Esophagus squamous epithelium (tissue), 4 donors: Measurements from ENCODE around the gene SRGN.

ENCODE experiments used
- CTCF ChIP-seq, 6 experiments: fragments of 450-650 bp in 4 of 6; fragments of 200-600 bp in 2 of 6; sonication (generic) in 2 of 6; IDR thresholded peaks; one replicate each; pipeline ENCODE4 v1.5.1; 2016 to 2019; ENCODE audit warnings: antibody characterized with exemption in 6 of 6, mild to moderate bottlenecking in 4 of 6, moderate library complexity in 4 of 6
- POLR2A ChIP-seq, 4 donors: fragments of 450-650 bp; IDR thresholded peaks; one replicate each; pipeline ENCODE4 v1.6.1; 2017; ENCODE audit warnings: antibody characterized with exemption in 4 of 4, mild to moderate bottlenecking in 4 of 4, moderate library complexity in 3 of 4

GRCh38 chr10:69078311-69078710, 9.6 kb upstream of the SRGN start:
- no peak for TF ChIP-seq CTCF (IDR thresholded peaks at IDR 0.05)
- TF ChIP-seq POLR2A (IDR thresholded peaks at IDR 0.05) = no peak
